K562 (cell line): ENCODE measurements around the gene TTLL11.

Experiments used
- ATF2 ChIP-seq: sonication (generic); formaldehyde crosslinking; IDR thresholded peaks from 2 replicates; pipeline ENCODE4 v1.8.1; 2022; ENCODE audit warnings: missing genetic modification reagents
- BRF2 ChIP-seq: IDR thresholded peaks from 3 replicates; pipeline ENCODE4 v1.6.1; 2011; ENCODE audit warnings: borderline replicate concordance, mild to moderate bottlenecking; ENCODE audit not compliant: insufficient read length, insufficient read depth
- CTCF ChIP-seq, 3 experiments: IDR thresholded peaks in 2 of 3; conservative IDR thresholded peaks in 1 of 3; 2 replicates each; pipeline ENCODE4 v1.5.1; 2011 to 2012; ENCODE audit warnings: low read length in 3 of 3, mild to moderate bottlenecking in 3 of 3, control low read depth in 2 of 3, improper control_type of control experiment in 1 of 3, inconsistent platforms in 1 of 3, low read depth in 1 of 3, mixed read lengths in 1 of 3, moderate library complexity in 1 of 3; ENCODE audit not compliant: insufficient read depth in 2 of 3
- ELF4 ChIP-seq: fragments of 450-650 bp; formaldehyde crosslinking; IDR thresholded peaks from 2 replicates; pipeline ENCODE4 v1.4.0; 2022; ENCODE audit warnings: missing genetic modification characterization
- FOXM1 ChIP-seq, 2 experiments: fragments of 450-650 bp in 1 of 2; sonication (generic) in 1 of 2; formaldehyde crosslinking in 1 of 2; IDR thresholded peaks; 2 replicates each; pipeline versions ENCODE4 v1.6.1 to v1.9.0; 2017 to 2022; ENCODE audit warnings: low read depth in 2 of 2, mild to moderate bottlenecking in 2 of 2, missing genetic modification reagents in 1 of 2, moderate library complexity in 1 of 2
- FOXP4 ChIP-seq: sonication (generic); formaldehyde crosslinking; IDR thresholded peaks from 2 replicates; pipeline ENCODE4 v1.8.0; 2022; ENCODE audit warnings: mild to moderate bottlenecking, missing genetic modification reagents, borderline replicate concordance
- MXI1 ChIP-seq: IDR thresholded peaks from 2 replicates; pipeline ENCODE4 v1.6.1; 2011; ENCODE audit warnings: low read depth, mild to moderate bottlenecking, improper control_type of control experiment, low read length
- MYNN ChIP-seq, 2 experiments: sonication (generic); formaldehyde crosslinking in 1 of 2; IDR thresholded peaks; 2 replicates each; pipeline versions ENCODE4 v1.5.0 to v1.6.1; 2016 to 2020; ENCODE audit warnings: antibody characterized with exemption in 1 of 2, missing genetic modification reagents in 1 of 2
- RAD21 ChIP-seq, 2 experiments: fragments of 250-450 bp in 1 of 2; fragments of 450-650 bp in 1 of 2; sonication (Bioruptor Pico) in 1 of 2; formaldehyde crosslinking in 1 of 2; IDR thresholded peaks in 1 of 2; conservative IDR thresholded peaks in 1 of 2; 2 replicates each; pipeline versions ENCODE4 v1.4.0 to v1.8.0; 2020 to 2022; ENCODE audit warnings: mild to moderate bottlenecking in 2 of 2, moderate library complexity in 1 of 2
- TCF7 ChIP-seq: sonication (generic); IDR thresholded peaks from 2 replicates; pipeline ENCODE4 v1.6.1; 2016; ENCODE audit warnings: antibody characterized with exemption, borderline replicate concordance
- ZEB2 ChIP-seq: fragments of 450-650 bp; IDR thresholded peaks from 2 replicates; pipeline ENCODE4 v1.6.1; 2016
- ZNF133 ChIP-seq: fragments of 250-450 bp; sonication (Bioruptor Pico); IDR thresholded peaks from 2 replicates; pipeline ENCODE4 v1.4.0; 2020; ENCODE audit warnings: mild to moderate bottlenecking
- ZNF263 ChIP-seq: sonication (generic); formaldehyde crosslinking; IDR thresholded peaks from 2 replicates; pipeline ENCODE4 v1.8.0; 2022; ENCODE audit warnings: mild to moderate bottlenecking, missing genetic modification reagents, borderline replicate concordance

- TF ChIP-seq ZNF133 (CRISPR knock-in tag) (no peak), ZNF263 (CRISPR knock-in tag) (no peak), ZEB2 (no peak), TCF7 (no peak), MYNN (IDR thresholded peaks at IDR 0.05) (no peak), MYNN (CRISPR knock-in tag; IDR thresholded peaks at IDR 0.05) (no peak), ATF2 (CRISPR knock-in tag) (no peak), CTCF (IDR thresholded peaks at IDR 0.05 in 2 of 3, conservative IDR thresholded peaks at IDR 0.05 in 1 of 3; ENCODE audit: insufficient read depth in 2 of 3, low read depth in 1 of 3, low read length in 3 of 3) (no peak), FOXP4 (CRISPR knock-in tag) (no peak), RAD21 (CRISPR knock-in tag; conservative IDR thresholded peaks at IDR 0.05 in 1 of 2, IDR thresholded peaks at IDR 0.05 in 1 of 2) (no peak), FOXM1 (IDR thresholded peaks at IDR 0.05; ENCODE audit: low read depth) (no peak), FOXM1 (CRISPR knock-in tag; IDR thresholded peaks at IDR 0.05; ENCODE audit: low read depth) (no peak), BRF2 (no peak), ELF4 (CRISPR knock-in tag) (no peak), MXI1 (no peak)
These were observed 34.4 kb downstream of the TTLL11 start for GRCh38 chr9:122058709-122059108.
